Gastrocnemius medialis (tissue), 4 donors: ENCODE measurements around the gene CTCF. TPM values are rescaled to one million over a fixed set of nuclear protein-coding genes. Genes with fewer than 3 reads are reported as not detected.

Experiments
- ATAC-seq, 2 donors: fragments of 150-250 bp; one replicate each; pipeline ENCODE4 v1.9.1; 2016
- DNase-seq, 2 donors: peaks; one replicate each; pipeline ENCODE4 v3.0.0-alpha.2; 2019
- H3K27ac ChIP-seq, 4 donors: fragments of 200-600 bp; sonication (generic); 1 replicate in 1 of 4; 2 replicates in 3 of 4; pipeline ENCODE4 v1.5.1; 2016 to 2018; ENCODE audit warnings: mild to moderate bottlenecking in 2 of 4, moderate library complexity in 1 of 4
- H3K27me3 ChIP-seq, 3 donors: fragments of 200-600 bp; sonication (generic) in 2 of 3; 1 replicate in 1 of 3; 2 replicates in 2 of 3; pipeline versions ENCODE4 v1.5.1 to v1.6.0; 2016 to 2019; ENCODE audit warnings: mild to moderate bottlenecking in 1 of 3, moderate library complexity in 1 of 3
- H3K36me3 ChIP-seq, 2 donors: fragments of 200-600 bp; sonication (generic) in 1 of 2; one replicate each; pipeline ENCODE4 v1.5.1; 2017 to 2018
- H3K4me1 ChIP-seq, 2 donors: fragments of 200-600 bp; sonication (generic) in 1 of 2; one replicate each; pipeline ENCODE4 v1.5.1; 2016 to 2017; ENCODE audit warnings: mild to moderate bottlenecking in 2 of 2
- H3K4me3 ChIP-seq, 4 donors: fragments of 200-600 bp; sonication (generic) in 3 of 4; 1 replicate in 1 of 4; 2 replicates in 3 of 4; pipeline ENCODE4 v1.5.1; 2016 to 2019; ENCODE audit warnings: mild to moderate bottlenecking in 2 of 4
- H3K9me3 ChIP-seq, 3 donors: fragments of 200-600 bp; sonication (generic) in 2 of 3; 1 replicate in 1 of 3; 2 replicates in 2 of 3; pipeline ENCODE4 v1.5.1; 2016 to 2019
- CTCF ChIP-seq, 5 experiments: fragments of 450-650 bp in 3 of 5; fragments of 200-600 bp in 2 of 5; sonication (generic) in 2 of 5; IDR thresholded peaks in 4 of 5; conservative IDR thresholded peaks in 1 of 5; 1 replicate in 4 of 5; 2 replicates in 1 of 5; pipeline ENCODE4 v1.5.1; 2016 to 2019; ENCODE audit warnings: antibody characterized with exemption in 5 of 5, mild to moderate bottlenecking in 3 of 5, moderate library complexity in 3 of 5
- POLR2A ChIP-seq, 2 donors: fragments of 450-650 bp; IDR thresholded peaks; one replicate each; pipeline ENCODE4 v1.6.1; 2017; ENCODE audit warnings: antibody characterized with exemption in 2 of 2, mild to moderate bottlenecking in 2 of 2, moderate library complexity in 2 of 2
- in situ Hi-C, 4 donors: fragments of 200-750 bp; cut with MboI; loops; one replicate each; pipeline versions ENCODE4 v1.15.0 to v1.8.0; 2017; ENCODE audit warnings: low sequenced_read_pairs in 4 of 4
- intact Hi-C: fragments of 100-400 bp; cut with DNase I; formaldehyde crosslinking; loops from one replicate; pipeline ENCODE4 v1.15.1; 2023; ENCODE audit warnings: low total_unique reads
- total RNA-seq, 4 donors: library from RNA; depleted of rRNA; stranded (reverse); fragments of >200 nt; gene quantifications; one replicate each; pipeline versions ENCODE4 v1.1.0 to v1.2.3, GENCODE V29; 2016

Gene CTCF
- total RNA-seq, 4 donors from 2014 or later, result 25.9 to 35.9 (median 30.3) TPM

GRCh38 chr16:67555795-67556212 is 6.5 kb upstream of the CTCF start:
- Histone ChIP-seq H3K4me3 (no peak overlapping the region), H3K4me1 (peaks cover 29 to 30% of the 10 kb centered on the region in 2 donors), H3K27me3 (no peaks in the 10 kb centered on the region), H3K27ac (peak overlapping the region in 3 of 4 donors; percentile 12 to 36 (median 33)), H3K9me3 (no peaks in the 10 kb centered on the region), H3K36me3 (no peaks in the 10 kb centered on the region)
- TF ChIP-seq POLR2A (IDR thresholded peaks at IDR 0.05) (no peak), CTCF (IDR thresholded peaks at IDR 0.05 in 4 of 5, conservative IDR thresholded peaks at IDR 0.05 in 1 of 5) (no peak)
- no peak for ATAC-seq
- intact Hi-C loops (loop anchor here (10.0 kb wide), 1 partner anchor 379 kb away; the partner anchor contains the start of genes CTRL and PSMB10), in situ Hi-C loops (loop anchor here in 2 of 4 donors (10.0 kb wide), 1 partner anchor 109 kb away; the partner anchor contains the start of genes ACD (in 2 of the 2), C16orf86 (in 2 of the 2), ENKD1 (in 2 of the 2) and PARD6A (in 2 of the 2))
- DNase-seq, result no peak

DNA sequence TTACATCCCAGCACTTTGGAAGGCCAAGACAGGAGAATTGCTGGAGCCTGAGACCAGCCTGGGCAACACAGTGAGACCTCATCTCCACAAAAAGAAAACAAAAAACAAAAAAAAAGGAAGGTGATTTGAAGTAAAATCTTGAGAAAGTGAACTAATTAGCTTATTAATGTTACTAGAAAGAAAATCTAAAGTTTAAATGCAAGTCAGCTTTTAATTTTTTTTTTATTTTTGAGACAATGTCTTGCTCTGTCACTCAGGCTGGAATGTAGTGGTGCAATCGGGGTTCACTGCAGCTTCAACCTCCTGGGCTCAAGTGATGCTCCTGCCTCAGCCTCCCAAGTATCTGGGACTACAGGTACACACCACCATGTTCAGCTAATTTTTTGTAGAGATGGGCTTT is 3.5 kb upstream of the CTCF start:
- Histone ChIP-seq H3K4me1 (peaks cover 20 to 21% of the 10 kb centered on the region in 2 donors), H3K4me3 (no peak overlapping the region), H3K27ac (peak overlapping the region in 1 of 4 donors; percentile 24), H3K36me3 (no peaks in the 10 kb centered on the region), H3K9me3 (no peaks in the 10 kb centered on the region), H3K27me3 (no peaks in the 10 kb centered on the region)
- in situ Hi-C loops (loop anchor here in 2 of 4 donors (10.0 kb wide), 1 partner anchor 106 kb away; the partner anchor contains the start of genes ACD (in 2 of the 2), C16orf86 (in 2 of the 2), ENKD1 (in 2 of the 2) and PARD6A (in 2 of the 2)), intact Hi-C loops (loop anchor here (10.0 kb wide), 1 partner anchor 376 kb away; the partner anchor contains the start of genes CTRL and PSMB10)
- DNase-seq, result no peak
- TF ChIP-seq POLR2A (IDR thresholded peaks at IDR 0.05), result no peak
- TF ChIP-seq CTCF (IDR thresholded peaks at IDR 0.05 in 4 of 5, conservative IDR thresholded peaks at IDR 0.05 in 1 of 5), result no peak
- no peak for ATAC-seq

DNA sequence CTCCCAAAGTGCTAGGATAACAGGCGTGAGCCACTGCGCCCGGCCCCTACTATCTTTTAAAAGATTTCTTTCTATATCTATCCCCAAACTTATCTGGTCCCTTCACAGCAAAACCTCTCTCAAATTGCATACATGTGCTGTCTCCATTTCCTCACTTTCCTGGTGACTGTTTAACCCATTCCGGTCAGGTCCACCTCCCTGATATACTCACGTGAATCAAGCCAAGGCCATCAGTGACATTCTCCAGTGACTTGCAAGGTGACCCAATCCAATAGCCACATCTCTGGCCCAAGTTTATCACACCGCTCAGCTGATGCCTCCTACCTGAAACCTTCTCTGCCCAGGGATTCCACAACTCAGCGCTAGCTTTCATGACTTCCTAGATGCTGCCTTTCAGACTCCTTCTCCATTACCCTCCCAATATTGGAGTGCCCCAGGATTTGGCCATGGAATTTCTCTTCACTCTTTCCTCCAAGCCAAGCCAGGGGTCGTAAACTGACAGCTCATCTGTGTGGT is 1.4 kb upstream of the CTCF start:
- ATAC-seq, result no peak
- H3K9me3 ChIP-seq, result no peaks in the 10 kb centered on the region
- H3K27ac ChIP-seq, result peak overlapping the region; percentile 90 to 100 (median 100)
- peak overlapping the region in 2 of 4 donors; percentile 73 to 97 for H3K4me3 ChIP-seq
- TF ChIP-seq POLR2A (IDR thresholded peaks at IDR 0.05) (no peak), CTCF (IDR thresholded peaks at IDR 0.05 in 4 of 5, conservative IDR thresholded peaks at IDR 0.05 in 1 of 5) (no peak)
- H3K36me3 ChIP-seq, result no peaks in the 10 kb centered on the region
- intact Hi-C loops, result loop anchor here (10.0 kb wide), 1 partner anchor 284 kb away; the partner anchor contains the start of genes CENPT, NUTF2 and THAP11
- no peak for DNase-seq
- no peaks in the 10 kb centered on the region for H3K27me3 ChIP-seq
- in situ Hi-C loops, result no loop called here
- H3K4me1 ChIP-seq, result peaks cover 30 to 33% of the 10 kb centered on the region in 2 donors

- DNase-seq, result no peak
- no peak for ATAC-seq
- Histone ChIP-seq H3K4me1 (peaks cover 24 to 35% of the 10 kb centered on the region in 2 donors), H3K9me3 (no peaks in the 10 kb centered on the region), H3K27ac (peak overlapping the region; percentile 90 to 100 (median 100)), H3K4me3 (peak overlapping the region; percentile 69 to 97 (median 80)), H3K27me3 (no peaks in the 10 kb centered on the region), H3K36me3 (no peaks in the 10 kb centered on the region)
- no peak for TF ChIP-seq POLR2A (IDR thresholded peaks at IDR 0.05)
- in situ Hi-C loops (no loop called here), intact Hi-C loops (loop anchor here (10.0 kb wide), 1 partner anchor 283 kb away; the partner anchor contains the start of genes CENPT, NUTF2 and THAP11)
Measured at GRCh38 chr16:67561501-67561823, 864 bp upstream of the CTCF start.

- ATAC-seq (peak; percentile 71 to 76), DNase-seq (peak; percentile 96)
- no peak for TF ChIP-seq CTCF (IDR thresholded peaks at IDR 0.05 in 4 of 5, conservative IDR thresholded peaks at IDR 0.05 in 1 of 5)
- peak; percentile 61 to 73 for TF ChIP-seq POLR2A (IDR thresholded peaks at IDR 0.05)
- intact Hi-C loops, result loop anchor here (1.0 to 10.0 kb wide), 9 partner anchors 15 to 283 kb away; partner anchors contain the start of genes ACD, ATP6V0D1, C16orf86 and CENPT
- H3K9me3 ChIP-seq, result no peaks in the 10 kb centered on the region
- H3K4me3 ChIP-seq, result peak overlapping the region; percentile 69 to 97 (median 80)
- H3K4me1 ChIP-seq, result peaks cover 24 to 35% of the 10 kb centered on the region in 2 donors
- peak overlapping the region; percentile 90 to 100 (median 100) for H3K27ac ChIP-seq
- no peaks in the 10 kb centered on the region for H3K27me3 ChIP-seq
- no peaks in the 10 kb centered on the region for H3K36me3 ChIP-seq
- in situ Hi-C loops, result no loop called here
Measured at GRCh38 chr16:67561824-67562525, 351 bp upstream of the CTCF start.
